ENCODE results near the gene CD28.

DNA sequence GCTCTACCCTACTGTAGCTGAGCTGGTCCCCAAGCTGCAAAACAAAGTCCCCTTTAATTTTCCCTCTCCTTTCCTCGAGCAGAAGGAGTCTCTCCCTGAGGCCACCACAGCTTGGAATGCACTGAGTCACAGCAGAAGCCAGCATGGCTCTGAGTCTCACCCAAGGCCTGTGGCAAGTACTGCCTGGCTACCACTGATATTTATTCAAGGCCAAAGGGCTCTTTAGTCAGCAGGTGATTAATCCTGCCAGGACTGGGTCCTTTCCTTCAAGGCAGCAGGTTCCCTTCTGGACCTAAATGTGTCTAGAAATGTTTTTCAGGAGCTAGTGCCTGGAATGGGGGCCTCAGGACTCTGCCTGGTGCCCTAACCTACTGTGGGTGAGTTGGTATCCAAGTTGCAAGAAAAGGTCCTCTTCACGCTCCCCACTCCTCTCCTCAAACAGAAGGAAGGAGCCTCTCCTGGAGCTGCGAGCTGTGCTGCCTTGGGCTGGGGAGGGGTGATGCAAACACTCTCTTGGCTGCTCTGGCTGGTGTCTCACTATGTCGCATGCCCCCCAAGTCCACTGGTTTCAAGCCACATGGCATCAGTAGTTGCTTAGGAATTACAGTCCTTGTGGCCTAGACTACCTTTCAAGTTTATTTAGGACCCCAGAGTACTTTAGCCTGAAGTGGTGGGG is 53.4 kb downstream of the CD28 start:
- no peak for TF ChIP-seq CTCF (IDR thresholded peaks at IDR 0.05)
- no peak for TF ChIP-seq POLR2A (IDR thresholded peaks at IDR 0.05)

Measured in suprapubic skin (tissue), 3 donors.